ENCODE data around the gene CATSPER3. TPM values are rescaled to one million over a fixed set of nuclear protein-coding genes. Genes with fewer than 3 reads are reported as not detected.
A peak's percentile ranks its signal among the peaks of the same experiment; 100 is the strongest.

The CATSPER3 gene
- polyA plus RNA-seq, 2 of the 4 experiments (the other 2 are of a cell fraction), result 0.41 to 0.74 TPM

DNA sequence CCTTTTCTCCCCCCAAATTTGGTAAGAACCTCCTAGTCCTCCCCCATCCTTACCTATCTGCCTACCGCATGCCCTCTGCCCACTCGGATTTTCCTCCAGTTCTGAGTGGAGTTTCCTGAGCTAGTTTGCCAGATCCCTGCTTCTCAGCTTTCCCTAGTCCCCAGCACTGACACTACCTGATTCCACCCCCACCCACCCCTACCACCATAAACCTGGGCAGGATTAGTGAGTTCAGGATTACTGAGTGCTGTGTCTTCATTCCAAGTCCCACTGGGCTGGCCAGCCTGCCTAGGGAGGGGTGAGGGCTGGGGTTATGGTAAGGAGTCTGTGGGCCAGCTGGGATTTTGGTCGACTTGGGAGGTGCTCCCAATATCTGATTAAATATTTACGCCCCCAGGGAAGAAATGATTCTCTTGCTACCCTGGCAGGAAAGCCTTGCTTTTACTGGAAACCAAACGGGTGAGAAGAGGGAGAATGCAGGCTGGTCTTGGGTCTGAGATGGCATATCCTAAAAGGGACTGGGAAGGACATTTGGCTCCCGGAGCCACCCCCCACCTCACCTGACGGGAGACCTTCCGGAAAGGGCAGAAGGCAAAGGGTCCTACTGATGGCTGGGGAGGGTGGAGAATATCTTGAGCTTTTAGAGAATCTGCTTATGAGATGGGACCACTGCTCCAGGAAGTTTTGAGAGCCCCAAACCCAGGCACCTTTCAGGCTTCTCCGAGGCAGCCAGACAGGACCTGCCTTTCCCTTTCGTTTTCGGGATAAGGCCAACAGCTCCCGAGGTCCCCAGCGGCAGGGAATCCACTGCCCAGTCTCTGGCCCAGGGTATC is 62.6 kb downstream of the CATSPER3 start:
- CTCF ChIA-PET, result interaction anchor here (2.1 kb wide), 1 partner anchor 161 kb away, joined by 6 read pairs; no protein-coding TSS in a partner anchor
- no peak for DNase-seq (ENCODE audit: low read depth in 1 of 2, low spot score in 1 of 2)
- ATAC-seq, result no peak
- Histone ChIP-seq H3K4me2 (no peak overlapping the region), H3K4me1 (peaks cover 26% of the 10 kb centered on the region), H3K27ac (0 out of 6 replicates have a peak overlapping the region, but pooled peaks of 1 of the 2 experiments have one; percentile 6), H3K9me3 (no peaks in the 10 kb centered on the region), H3K4me3 (no peak overlapping the region)
- no peak for FAIRE-seq
- no peak for TF ChIP-seq FOXS1 (CRISPR knock-in tag; IDR thresholded peaks at IDR 0.05)
- no peak for TF ChIP-seq HOXB13 (CRISPR knock-in tag; IDR thresholded peaks at IDR 0.05; ENCODE audit: low read depth)
- TF ChIP-seq TFCP2L1 (CRISPR knock-in tag; IDR thresholded peaks at IDR 0.05), result no peak
- TF ChIP-seq, protein P1, sequence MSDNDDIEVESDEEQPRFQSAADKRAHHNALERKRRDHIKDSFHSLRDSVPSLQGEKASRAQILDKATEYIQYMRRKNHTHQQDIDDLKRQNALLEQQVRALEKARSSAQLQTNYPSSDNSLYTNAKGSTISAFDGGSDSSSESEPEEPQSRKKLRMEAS (IDR thresholded peaks at IDR 0.05), result no peak
- TF ChIP-seq POLR2AphosphoS2 (conservative IDR thresholded peaks at IDR 0.05; ENCODE audit: low read length), result no peak
- no peak for TF ChIP-seq HEYL (CRISPR knock-in tag; IDR thresholded peaks at IDR 0.05)
- TF ChIP-seq CHD4 (IDR thresholded peaks at IDR 0.05; ENCODE audit: borderline replicate concordance), result no peak
- TF ChIP-seq CBX8 (IDR thresholded peaks at IDR 0.05), result no peak
- TF ChIP-seq RCOR1 (IDR thresholded peaks at IDR 0.05; ENCODE audit: low read depth, low read length), result no peak
- TF ChIP-seq, protein P2, sequence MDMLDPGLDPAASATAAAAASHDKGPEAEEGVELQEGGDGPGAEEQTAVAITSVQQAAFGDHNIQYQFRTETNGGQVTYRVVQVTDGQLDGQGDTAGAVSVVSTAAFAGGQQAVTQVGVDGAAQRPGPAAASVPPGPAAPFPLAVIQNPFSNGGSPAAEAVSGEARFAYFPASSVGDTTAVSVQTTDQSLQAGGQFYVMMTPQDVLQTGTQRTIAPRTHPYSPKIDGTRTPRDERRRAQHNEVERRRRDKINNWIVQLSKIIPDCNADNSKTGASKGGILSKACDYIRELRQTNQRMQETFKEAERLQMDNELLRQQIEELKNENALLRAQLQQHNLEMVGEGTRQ (IDR thresholded peaks at IDR 0.05), result no peak
- TF ChIP-seq ZNF302 (CRISPR knock-in tag; IDR thresholded peaks at IDR 0.05), result no peak
- TF ChIP-seq CEBPB (IDR thresholded peaks at IDR 0.05), result no peak
- TF ChIP-seq, protein P3, sequence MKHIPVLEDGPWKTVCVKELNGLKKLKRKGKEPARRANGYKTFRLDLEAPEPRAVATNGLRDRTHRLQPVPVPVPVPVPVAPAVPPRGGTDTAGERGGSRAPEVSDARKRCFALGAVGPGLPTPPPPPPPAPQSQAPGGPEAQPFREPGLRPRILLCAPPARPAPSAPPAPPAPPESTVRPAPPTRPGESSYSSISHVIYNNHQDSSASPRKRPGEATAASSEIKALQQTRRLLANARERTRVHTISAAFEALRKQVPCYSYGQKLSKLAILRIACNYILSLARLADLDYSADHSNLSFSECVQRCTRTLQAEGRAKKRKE (CRISPR knock-in tag; IDR thresholded peaks at IDR 0.05; ENCODE audit: low read depth), result no peak
- TF ChIP-seq MAFK (IDR thresholded peaks at IDR 0.05; ENCODE audit: partially characterized antibody), result no peak
- TF ChIP-seq JUN (IDR thresholded peaks at IDR 0.05), result no peak
- no peak for TF ChIP-seq EHMT2 (IDR thresholded peaks at IDR 0.05; ENCODE audit: low read depth)
- TF ChIP-seq HDAC2 (IDR thresholded peaks at IDR 0.05), result no peak
- TF ChIP-seq, protein P4, sequence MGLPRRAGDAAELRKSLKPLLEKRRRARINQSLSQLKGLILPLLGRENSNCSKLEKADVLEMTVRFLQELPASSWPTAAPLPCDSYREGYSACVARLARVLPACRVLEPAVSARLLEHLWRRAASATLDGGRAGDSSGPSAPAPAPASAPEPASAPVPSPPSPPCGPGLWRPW (IDR thresholded peaks at IDR 0.05), result no peak
- no peak for TF ChIP-seq JUNB (IDR thresholded peaks at IDR 0.05)
- POLR2A ChIA-PET, result no interaction called here
- WGBS (ENCODE audit: missing lambda C conversion rate), result 91% methylated on average over 13 of the region's 13 CpGs

DNA sequence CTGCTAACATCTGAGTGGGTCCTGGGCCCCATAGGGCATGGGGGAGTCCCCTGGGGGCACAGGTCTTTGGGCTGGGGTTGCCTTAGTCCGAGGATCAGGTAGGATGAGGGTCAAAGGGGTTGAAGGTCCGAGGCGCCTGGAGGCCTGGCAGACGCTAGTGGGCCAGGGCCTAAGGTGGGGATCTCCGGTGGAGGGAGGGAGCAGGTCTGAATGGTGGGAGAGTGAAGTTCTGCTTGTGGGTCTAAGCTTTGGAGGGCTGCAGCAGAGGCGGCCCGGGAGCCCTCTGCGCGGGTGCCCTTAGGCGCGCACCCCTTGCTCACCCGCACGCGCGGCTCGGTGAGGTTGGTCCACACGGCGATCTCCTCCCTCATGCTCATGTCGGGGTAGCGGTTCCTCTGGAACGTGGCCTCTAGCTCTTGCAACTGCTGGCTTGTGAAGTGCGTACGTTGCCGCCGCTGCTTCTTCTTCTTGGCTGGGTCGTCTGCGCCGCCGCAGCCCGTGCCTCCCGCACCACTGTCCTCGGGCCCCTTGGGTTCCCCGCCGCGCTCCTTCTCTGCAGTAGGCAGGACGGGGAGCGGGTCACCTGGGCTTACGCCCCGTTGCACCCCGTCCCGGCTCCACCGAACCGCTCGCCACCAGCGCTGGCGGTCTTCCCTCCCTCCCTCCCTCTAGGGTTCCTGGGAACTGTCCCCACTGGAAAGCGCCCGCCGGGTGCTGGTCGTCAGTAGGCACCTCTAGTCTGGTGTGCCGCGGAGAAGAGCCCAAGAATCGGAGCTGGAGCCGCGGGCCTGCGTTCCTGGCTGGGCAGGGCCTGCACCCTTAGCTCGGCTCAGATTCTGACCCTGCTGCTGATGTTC is 63.5 kb downstream of the CATSPER3 start:
- ChIA-PET POLR2A (interaction anchor here (0.6 kb wide), 1 partner anchor 160 kb away, joined by 3 read pairs; no protein-coding TSS in a partner anchor), CTCF (interaction anchor here (2.1 kb wide), 1 partner anchor 160 kb away, joined by 6 read pairs; no protein-coding TSS in a partner anchor)
- Histone ChIP-seq H3K27ac (peak overlapping the region in 1 of 2 experiments; percentile 96; a peak in 4 of 6 replicates), H3K4me3 (no peak overlapping the region), H3K4me2 (peak overlapping the region; percentile 73), H3K9me3 (no peaks in the 10 kb centered on the region), H3K4me1 (peaks cover 18% of the 10 kb centered on the region)
- TF ChIP-seq SMC3 (IDR thresholded peaks at IDR 0.05) (no peak), MYC (IDR thresholded peaks at IDR 0.05; ENCODE audit: borderline replicate concordance, low read length) (no peak), CHD2 (IDR thresholded peaks at IDR 0.05; ENCODE audit: low read length, partially characterized antibody) (no peak), CHD4 (IDR thresholded peaks at IDR 0.05; ENCODE audit: borderline replicate concordance) (no peak), MAZ (IDR thresholded peaks at IDR 0.05; ENCODE audit: borderline replicate concordance, low read depth, low read length) (no peak), ZNF302 (CRISPR knock-in tag; IDR thresholded peaks at IDR 0.05) (no peak), SREBF2 (IDR thresholded peaks at IDR 0.05) (no peak), HDAC2 (IDR thresholded peaks at IDR 0.05) (no peak), NPAS2 (CRISPR knock-in tag; IDR thresholded peaks at IDR 0.05; ENCODE audit: borderline replicate concordance) (no peak), FOSB (CRISPR knock-in tag; IDR thresholded peaks at IDR 0.05) (no peak)
- TF ChIP-seq, protein P5, sequence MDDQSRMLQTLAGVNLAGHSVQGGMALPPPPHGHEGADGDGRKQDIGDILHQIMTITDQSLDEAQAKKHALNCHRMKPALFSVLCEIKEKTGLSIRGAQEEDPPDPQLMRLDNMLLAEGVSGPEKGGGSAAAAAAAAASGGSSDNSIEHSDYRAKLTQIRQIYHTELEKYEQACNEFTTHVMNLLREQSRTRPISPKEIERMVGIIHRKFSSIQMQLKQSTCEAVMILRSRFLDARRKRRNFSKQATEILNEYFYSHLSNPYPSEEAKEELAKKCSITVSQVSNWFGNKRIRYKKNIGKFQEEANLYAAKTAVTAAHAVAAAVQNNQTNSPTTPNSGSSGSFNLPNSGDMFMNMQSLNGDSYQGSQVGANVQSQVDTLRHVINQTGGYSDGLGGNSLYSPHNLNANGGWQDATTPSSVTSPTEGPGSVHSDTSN (IDR thresholded peaks at IDR 0.05), result no peak
- TF ChIP-seq, protein P6, sequence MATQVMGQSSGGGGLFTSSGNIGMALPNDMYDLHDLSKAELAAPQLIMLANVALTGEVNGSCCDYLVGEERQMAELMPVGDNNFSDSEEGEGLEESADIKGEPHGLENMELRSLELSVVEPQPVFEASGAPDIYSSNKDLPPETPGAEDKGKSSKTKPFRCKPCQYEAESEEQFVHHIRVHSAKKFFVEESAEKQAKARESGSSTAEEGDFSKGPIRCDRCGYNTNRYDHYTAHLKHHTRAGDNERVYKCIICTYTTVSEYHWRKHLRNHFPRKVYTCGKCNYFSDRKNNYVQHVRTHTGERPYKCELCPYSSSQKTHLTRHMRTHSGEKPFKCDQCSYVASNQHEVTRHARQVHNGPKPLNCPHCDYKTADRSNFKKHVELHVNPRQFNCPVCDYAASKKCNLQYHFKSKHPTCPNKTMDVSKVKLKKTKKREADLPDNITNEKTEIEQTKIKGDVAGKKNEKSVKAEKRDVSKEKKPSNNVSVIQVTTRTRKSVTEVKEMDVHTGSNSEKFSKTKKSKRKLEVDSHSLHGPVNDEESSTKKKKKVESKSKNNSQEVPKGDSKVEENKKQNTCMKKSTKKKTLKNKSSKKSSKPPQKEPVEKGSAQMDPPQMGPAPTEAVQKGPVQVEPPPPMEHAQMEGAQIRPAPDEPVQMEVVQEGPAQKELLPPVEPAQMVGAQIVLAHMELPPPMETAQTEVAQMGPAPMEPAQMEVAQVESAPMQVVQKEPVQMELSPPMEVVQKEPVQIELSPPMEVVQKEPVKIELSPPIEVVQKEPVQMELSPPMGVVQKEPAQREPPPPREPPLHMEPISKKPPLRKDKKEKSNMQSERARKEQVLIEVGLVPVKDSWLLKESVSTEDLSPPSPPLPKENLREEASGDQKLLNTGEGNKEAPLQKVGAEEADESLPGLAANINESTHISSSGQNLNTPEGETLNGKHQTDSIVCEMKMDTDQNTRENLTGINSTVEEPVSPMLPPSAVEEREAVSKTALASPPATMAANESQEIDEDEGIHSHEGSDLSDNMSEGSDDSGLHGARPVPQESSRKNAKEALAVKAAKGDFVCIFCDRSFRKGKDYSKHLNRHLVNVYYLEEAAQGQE (IDR thresholded peaks at IDR 0.05), result no peak
- no peak for FAIRE-seq
- no peak for DNase-seq (ENCODE audit: low read depth in 1 of 2, low spot score in 1 of 2)
- no peak for ATAC-seq
- 95% methylated on average over 57 of the region's 57 CpGs for WGBS (ENCODE audit: missing lambda C conversion rate)
